ENCODE data around the gene CD164L2. TPM values are rescaled to one million over a fixed set of nuclear protein-coding genes. Genes with fewer than 3 reads are reported as not detected.
A peak's percentile ranks its signal among the peaks of the same experiment; 100 is the strongest.

CD164L2 gene
- total RNA-seq, 4 donors from 2014 or later: 0.50 to 0.63 (median 0.54) TPM; not detected in 1

DNA sequence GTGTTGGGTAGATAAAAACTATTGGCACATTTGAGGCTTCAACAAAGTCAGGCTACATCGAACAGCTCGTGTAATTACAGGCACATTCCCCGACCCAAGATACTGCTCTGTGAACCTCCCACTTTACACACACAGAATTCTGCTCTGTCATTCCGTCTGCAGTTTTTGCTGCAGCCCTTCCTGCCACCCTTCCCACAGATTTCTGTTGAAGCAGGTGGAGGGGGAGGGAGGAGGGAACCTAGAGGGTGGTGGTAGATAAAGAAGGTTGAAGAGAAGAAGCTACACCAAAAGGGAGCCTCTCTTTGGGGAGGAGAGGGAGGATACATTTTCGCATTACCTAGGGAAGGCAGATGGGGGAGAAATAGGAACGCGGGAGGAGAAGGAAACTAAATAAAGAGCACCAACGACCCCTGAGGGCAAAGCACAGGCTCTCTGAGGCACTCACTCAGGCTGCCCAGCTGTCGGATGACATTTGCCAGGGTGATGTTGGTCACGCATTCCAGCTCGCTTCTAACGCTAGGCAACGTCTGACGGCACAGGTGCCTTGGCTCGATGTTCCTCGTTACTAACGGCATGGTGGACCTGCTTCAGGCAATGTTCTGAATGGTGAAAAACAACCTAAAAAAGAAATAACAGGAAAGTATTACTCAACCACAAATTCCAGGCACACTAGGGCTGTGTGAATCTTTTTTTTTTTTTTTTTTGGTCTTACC is 45.3 kb upstream of the CD164L2 start:
- no peaks in the 10 kb centered on the region for H3K36me3 ChIP-seq
- peak; percentile 78 to 81 for DNase-seq
- H3K27ac ChIP-seq: peak overlapping the region; percentile 85 to 96 (median 86)
- WGBS, 2 donors: 10 to 13% methylated on average over 17 of the region's 17 CpGs
- H3K9me3 ChIP-seq: no peaks in the 10 kb centered on the region
- peaks cover 63 to 72% of the 10 kb centered on the region in 2 donors for H3K4me1 ChIP-seq
- intact Hi-C loops (cut with DNase I): loop anchor here (10.0 kb wide), 1 partner anchor 56 kb away; no protein-coding TSS in a partner anchor
- no peaks in the 10 kb centered on the region for H3K27me3 ChIP-seq
- TF ChIP-seq, protein P1, sequence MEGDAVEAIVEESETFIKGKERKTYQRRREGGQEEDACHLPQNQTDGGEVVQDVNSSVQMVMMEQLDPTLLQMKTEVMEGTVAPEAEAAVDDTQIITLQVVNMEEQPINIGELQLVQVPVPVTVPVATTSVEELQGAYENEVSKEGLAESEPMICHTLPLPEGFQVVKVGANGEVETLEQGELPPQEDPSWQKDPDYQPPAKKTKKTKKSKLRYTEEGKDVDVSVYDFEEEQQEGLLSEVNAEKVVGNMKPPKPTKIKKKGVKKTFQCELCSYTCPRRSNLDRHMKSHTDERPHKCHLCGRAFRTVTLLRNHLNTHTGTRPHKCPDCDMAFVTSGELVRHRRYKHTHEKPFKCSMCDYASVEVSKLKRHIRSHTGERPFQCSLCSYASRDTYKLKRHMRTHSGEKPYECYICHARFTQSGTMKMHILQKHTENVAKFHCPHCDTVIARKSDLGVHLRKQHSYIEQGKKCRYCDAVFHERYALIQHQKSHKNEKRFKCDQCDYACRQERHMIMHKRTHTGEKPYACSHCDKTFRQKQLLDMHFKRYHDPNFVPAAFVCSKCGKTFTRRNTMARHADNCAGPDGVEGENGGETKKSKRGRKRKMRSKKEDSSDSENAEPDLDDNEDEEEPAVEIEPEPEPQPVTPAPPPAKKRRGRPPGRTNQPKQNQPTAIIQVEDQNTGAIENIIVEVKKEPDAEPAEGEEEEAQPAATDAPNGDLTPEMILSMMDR (IDR thresholded peaks at IDR 0.05): no peak
- peak in 1 of 2 donors; percentile 33 for TF ChIP-seq POLR2A (IDR thresholded peaks at IDR 0.05)
- no peak overlapping the region for H3K4me3 ChIP-seq (replicated peaks in 1 of 3)

DNA sequence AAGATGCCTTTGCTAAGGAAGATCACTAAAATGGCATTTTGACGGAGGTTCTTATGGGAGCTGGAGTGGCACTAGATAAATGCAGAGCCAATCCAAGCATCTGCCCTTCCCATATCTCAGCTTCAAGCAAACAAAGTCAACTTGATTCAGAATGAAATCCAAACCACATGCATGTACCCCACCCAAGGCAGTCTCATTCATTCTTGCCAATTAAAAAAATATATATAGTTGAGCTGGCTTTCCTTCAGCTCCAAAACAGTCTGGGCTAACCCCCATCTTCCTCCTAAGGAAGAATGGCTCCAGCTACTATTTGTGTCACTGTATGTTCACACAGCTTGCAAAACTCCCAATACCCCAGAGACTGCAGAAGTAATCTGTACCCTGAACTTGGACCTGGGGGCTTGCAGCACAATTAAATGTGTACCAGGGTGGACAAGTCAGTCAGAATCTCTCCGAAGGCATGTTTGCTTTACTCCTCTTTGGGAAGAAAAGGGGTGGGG is 44.7 kb upstream of the CD164L2 start:
- TF ChIP-seq, protein P1 (IDR thresholded peaks at IDR 0.05): no peak
- TF ChIP-seq POLR2A (IDR thresholded peaks at IDR 0.05): no peak
- intact Hi-C loops (cut with DNase I): loop anchor here (10.0 kb wide), 1 partner anchor 57 kb away; no protein-coding TSS in a partner anchor
- H3K36me3 ChIP-seq: no peaks in the 10 kb centered on the region
- 56 to 62% methylated on average over 2 of the region's 2 CpGs for WGBS, 2 donors
- H3K27me3 ChIP-seq: no peaks in the 10 kb centered on the region
- no peak for DNase-seq
- peak overlapping the region; percentile 85 to 96 (median 86) for H3K27ac ChIP-seq
- H3K4me3 ChIP-seq (replicated peaks in 1 of 3): no peak overlapping the region
- peaks cover 63 to 72% of the 10 kb centered on the region in 2 donors for H3K4me1 ChIP-seq
- H3K9me3 ChIP-seq: no peaks in the 10 kb centered on the region

- Histone ChIP-seq H3K27me3 (no peaks in the 10 kb centered on the region), H3K4me3 (replicated peaks in 1 of 3) (no peak overlapping the region), H3K9me3 (no peaks in the 10 kb centered on the region), H3K4me1 (peaks cover 65 to 72% of the 10 kb centered on the region in 2 donors), H3K36me3 (no peaks in the 10 kb centered on the region), H3K27ac (peak overlapping the region; percentile 85 to 96 (median 86))
- intact Hi-C loops (cut with DNase I): loop anchor here (10.0 kb wide), 1 partner anchor 57 kb away; no protein-coding TSS in a partner anchor
- DNase-seq: no peak
- no peak for TF ChIP-seq POLR2A (IDR thresholded peaks at IDR 0.05)
- TF ChIP-seq, protein P1 (IDR thresholded peaks at IDR 0.05): no peak
- 63 to 71% methylated on average over 2 of the region's 2 CpGs for WGBS, 2 donors
These were observed 44.2 kb upstream of the CD164L2 start for GRCh38 chr1:27427329-27427728.

GRCh38 chr1:27423709-27424108 is 40.6 kb upstream of the CD164L2 start:
- 78 to 84% methylated on average over 4 of the region's 4 CpGs for WGBS, 2 donors
- no peaks in the 10 kb centered on the region for H3K36me3 ChIP-seq
- H3K4me1 ChIP-seq: peaks cover 51 to 71% of the 10 kb centered on the region in 2 donors
- intact Hi-C loops (cut with DNase I): loop anchor here (10.0 kb wide), 1 partner anchor 61 kb away; no protein-coding TSS in a partner anchor
- H3K9me3 ChIP-seq: no peaks in the 10 kb centered on the region
- no peak for TF ChIP-seq POLR2A (IDR thresholded peaks at IDR 0.05)
- TF ChIP-seq, protein P1 (IDR thresholded peaks at IDR 0.05): no peak
- no peak overlapping the region for H3K4me3 ChIP-seq (replicated peaks in 1 of 3)
- peak overlapping the region in 2 of 3 donors; percentile 12 to 47 for H3K27ac ChIP-seq
- no peaks in the 10 kb centered on the region for H3K27me3 ChIP-seq
- DNase-seq: no peak

Measured in thyroid gland (tissue), 4 donors.